ENCODE measurements around the gene KLF15. TPM values are rescaled to one million over a fixed set of nuclear protein-coding genes. Genes with fewer than 3 reads are reported as not detected.

KLF15 gene
- total and polyA plus RNA-seq, 2 experiments from 2014 or later = 3.5 to 19.8 TPM

DNA sequence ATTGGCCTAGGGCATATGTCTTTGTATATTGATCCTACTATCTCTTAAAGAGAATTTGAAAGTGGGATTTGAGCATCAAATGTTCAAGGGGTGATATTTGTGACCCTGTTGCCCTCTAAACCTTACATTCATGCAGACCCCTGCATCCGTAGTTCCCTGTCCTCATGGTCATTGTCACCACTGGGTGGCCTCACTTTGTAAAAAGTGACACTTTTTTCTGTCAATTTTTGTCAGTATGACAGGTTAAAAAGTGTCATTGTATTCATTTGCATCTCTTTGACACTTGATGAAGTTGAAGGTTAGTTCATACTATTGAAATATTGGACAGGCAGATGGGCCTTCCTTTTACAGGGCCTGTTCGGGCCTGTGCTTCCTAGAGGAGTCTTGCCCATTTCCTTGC lies 12.3 kb upstream of the KLF15 start:
- Mint-ChIP-seq H3K4me1 (peaks cover 9% of the 10 kb centered on the region; the same call in 2 of the 3 replicates), H3K27ac (no peak overlapping the region), H3K9me3 (no peaks in the 10 kb centered on the region), H3K27me3 (ENCODE audit: insufficient read depth, low read depth, poor library complexity) (no peaks in the 10 kb centered on the region), H3K36me3 (ENCODE audit: low read depth) (no peaks in the 10 kb centered on the region), H3K4me3 (no peak overlapping the region)
- DNase-seq (ENCODE audit: low spot score) (no peak), ATAC-seq (no peak)
- Histone ChIP-seq H3K27me3 (ENCODE audit: insufficient read depth) (no peaks in the 10 kb centered on the region), H3K4me3 (no peak overlapping the region), H4K20me1 (replicated peaks; ENCODE audit: insufficient read depth) (no peaks in the 10 kb centered on the region), H3K9me2 (ENCODE audit: insufficient read depth) (no peaks in the 10 kb centered on the region), H3K36me3 (ENCODE audit: insufficient read depth) (no peaks in the 10 kb centered on the region), H3K27ac (ENCODE audit: low read depth) (no peak overlapping the region), H3K79me2 (replicated peaks; ENCODE audit: insufficient read depth) (no peaks in the 10 kb centered on the region), H3F3A (replicated peaks; ENCODE audit: low read depth) (no peaks in the 10 kb centered on the region), H3K4me1 (ENCODE audit: insufficient read depth) (no peaks in the 10 kb centered on the region), H2AFZ (no peak overlapping the region), H3K4me2 (no peak overlapping the region)
- TF ChIP-seq ZNF114 (CRISPR knock-in tag; IDR thresholded peaks at IDR 0.05) (no peak), POLR2AphosphoS5 (IDR thresholded peaks at IDR 0.05; ENCODE audit: low read depth) (no peak), NANOG (IDR thresholded peaks at IDR 0.05; ENCODE audit: borderline replicate concordance) (no peak), EZH2 (IDR thresholded peaks at IDR 0.05; ENCODE audit: low read depth, unreplicated experiment) (no peak), ZNF331 (CRISPR knock-in tag; IDR thresholded peaks at IDR 0.05; ENCODE audit: low read depth) (no peak), EZH2phosphoT487 (IDR thresholded peaks at IDR 0.05; ENCODE audit: unreplicated experiment) (no peak), JUNB (IDR thresholded peaks at IDR 0.05; ENCODE audit: unreplicated experiment) (no peak), ETS1 (IDR thresholded peaks at IDR 0.05) (no peak), CREB1 (CRISPR knock-in tag; IDR thresholded peaks at IDR 0.05; ENCODE audit: low read depth) (no peak), STAT1 (IDR thresholded peaks at IDR 0.05; ENCODE audit: unreplicated experiment) (no peak), REST (IDR thresholded peaks at IDR 0.05; ENCODE audit: unreplicated experiment) (no peak), ZNF462 (CRISPR knock-in tag; IDR thresholded peaks at IDR 0.05) (no peak)
- TF ChIP-seq, protein P1, sequence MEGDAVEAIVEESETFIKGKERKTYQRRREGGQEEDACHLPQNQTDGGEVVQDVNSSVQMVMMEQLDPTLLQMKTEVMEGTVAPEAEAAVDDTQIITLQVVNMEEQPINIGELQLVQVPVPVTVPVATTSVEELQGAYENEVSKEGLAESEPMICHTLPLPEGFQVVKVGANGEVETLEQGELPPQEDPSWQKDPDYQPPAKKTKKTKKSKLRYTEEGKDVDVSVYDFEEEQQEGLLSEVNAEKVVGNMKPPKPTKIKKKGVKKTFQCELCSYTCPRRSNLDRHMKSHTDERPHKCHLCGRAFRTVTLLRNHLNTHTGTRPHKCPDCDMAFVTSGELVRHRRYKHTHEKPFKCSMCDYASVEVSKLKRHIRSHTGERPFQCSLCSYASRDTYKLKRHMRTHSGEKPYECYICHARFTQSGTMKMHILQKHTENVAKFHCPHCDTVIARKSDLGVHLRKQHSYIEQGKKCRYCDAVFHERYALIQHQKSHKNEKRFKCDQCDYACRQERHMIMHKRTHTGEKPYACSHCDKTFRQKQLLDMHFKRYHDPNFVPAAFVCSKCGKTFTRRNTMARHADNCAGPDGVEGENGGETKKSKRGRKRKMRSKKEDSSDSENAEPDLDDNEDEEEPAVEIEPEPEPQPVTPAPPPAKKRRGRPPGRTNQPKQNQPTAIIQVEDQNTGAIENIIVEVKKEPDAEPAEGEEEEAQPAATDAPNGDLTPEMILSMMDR (conservative IDR thresholded peaks at IDR 0.05; ENCODE audit: low read depth in 2 of 2) = no peak
